IgD-negative memory B cell (primary cell): ENCODE data around the gene CELF4. TPM values are rescaled to one million over a fixed set of nuclear protein-coding genes. Genes with fewer than 3 reads are reported as not detected.

Experiments
- H3K27ac Mint-ChIP-seq, 3 donors: one replicate each; pipeline ENCODE4 v1.8.0; 2020 to 2022; ENCODE audit warnings: mild to moderate bottlenecking in 3 of 3, mixed read lengths in 3 of 3, moderate library complexity in 1 of 3
- H3K27me3 Mint-ChIP-seq: one replicate; pipeline ENCODE4 v1.8.0; 2021; ENCODE audit warnings: mixed read lengths
- H3K36me3 Mint-ChIP-seq: one replicate; pipeline ENCODE4 v1.8.0; 2020; ENCODE audit warnings: mild to moderate bottlenecking, mixed read lengths
- H3K4me1 Mint-ChIP-seq, 3 donors: one replicate each; pipeline ENCODE4 v1.8.0; 2020 to 2022; ENCODE audit warnings: mixed read lengths in 3 of 3, mild to moderate bottlenecking in 1 of 3
- H3K4me3 Mint-ChIP-seq, 4 donors: one replicate each; pipeline ENCODE4 v1.8.0; 2020 to 2022; ENCODE audit warnings: mild to moderate bottlenecking in 4 of 4, mixed read lengths in 4 of 4, moderate library complexity in 3 of 4
- H3K9me3 Mint-ChIP-seq, 3 donors: one replicate each; pipeline ENCODE4 v1.8.0; 2020 to 2021; ENCODE audit warnings: mixed read lengths in 3 of 3, mild to moderate bottlenecking in 1 of 3
- polyA plus RNA-seq: library from polyadenylated mRNA; unstranded; fragments of 300-500 nt; fragmentation: Illumina TruSeq; gene quantifications from one replicate; pipeline ENCODE4 v1.2.3, GENCODE V29; 2021

The CELF4 gene
- polyA plus RNA-seq, 1 donor from 2014 or later, result 0.21 TPM

- H3K36me3 Mint-ChIP-seq, result no peaks in the 10 kb centered on the region
- H3K27ac Mint-ChIP-seq, result no peak overlapping the region
- no peak overlapping the region for H3K4me3 Mint-ChIP-seq
- H3K4me1 Mint-ChIP-seq, result no peaks in the 10 kb centered on the region
- H3K27me3 Mint-ChIP-seq, result peaks cover 5% of the 10 kb centered on the region
- peaks cover 0 to 2% (median 0%) of the 10 kb centered on the region in 3 donors for H3K9me3 Mint-ChIP-seq
Measured at GRCh38 chr18:37438417-37439180, 127.0 kb downstream of the CELF4 start.

GRCh38 chr18:37435996-37436395, 129.6 kb downstream of the CELF4 start:
- Mint-ChIP-seq H3K4me1 (no peaks in the 10 kb centered on the region), H3K4me3 (no peak overlapping the region), H3K27me3 (peaks cover 5% of the 10 kb centered on the region), H3K36me3 (no peaks in the 10 kb centered on the region), H3K27ac (no peak overlapping the region), H3K9me3 (no peaks in the 10 kb centered on the region)

- Mint-ChIP-seq H3K27me3 (peaks cover 5% of the 10 kb centered on the region), H3K36me3 (no peaks in the 10 kb centered on the region), H3K4me1 (no peaks in the 10 kb centered on the region), H3K4me3 (no peak overlapping the region), H3K9me3 (no peaks in the 10 kb centered on the region), H3K27ac (no peak overlapping the region)
Measured at GRCh38 chr18:37435150-37435867, 130.3 kb downstream of the CELF4 start.

- Mint-ChIP-seq H3K4me1 (no peaks in the 10 kb centered on the region), H3K27ac (no peak overlapping the region), H3K4me3 (peak overlapping the region in 1 of 4 donors; percentile 31), H3K27me3 (peaks cover 5% of the 10 kb centered on the region), H3K9me3 (no peaks in the 10 kb centered on the region), H3K36me3 (no peaks in the 10 kb centered on the region)
Measured at GRCh38 chr18:37434161-37434860, 131.3 kb downstream of the CELF4 start.

GRCh38 chr18:37432436-37433195, 133.0 kb downstream of the CELF4 start:
- H3K36me3 Mint-ChIP-seq, result no peaks in the 10 kb centered on the region
- H3K9me3 Mint-ChIP-seq, result no peaks in the 10 kb centered on the region
- H3K4me1 Mint-ChIP-seq, result no peaks in the 10 kb centered on the region
- no peak overlapping the region for H3K27ac Mint-ChIP-seq
- peaks cover 5% of the 10 kb centered on the region for H3K27me3 Mint-ChIP-seq
- no peak overlapping the region for H3K4me3 Mint-ChIP-seq

- Mint-ChIP-seq H3K4me1 (no peaks in the 10 kb centered on the region), H3K4me3 (no peak overlapping the region), H3K36me3 (no peaks in the 10 kb centered on the region), H3K27me3 (peaks cover 3% of the 10 kb centered on the region), H3K9me3 (no peaks in the 10 kb centered on the region), H3K27ac (no peak overlapping the region)
Measured at GRCh38 chr18:37430357-37431076, 135.1 kb downstream of the CELF4 start.

- Mint-ChIP-seq H3K36me3 (no peaks in the 10 kb centered on the region), H3K27me3 (no peaks in the 10 kb centered on the region), H3K4me3 (no peak overlapping the region), H3K9me3 (no peaks in the 10 kb centered on the region), H3K4me1 (no peaks in the 10 kb centered on the region), H3K27ac (no peak overlapping the region)
Measured at GRCh38 chr18:37429791-37430190, 135.8 kb downstream of the CELF4 start.

GRCh38 chr18:37428288-37428974, 137.2 kb downstream of the CELF4 start:
- Mint-ChIP-seq H3K36me3 (no peaks in the 10 kb centered on the region), H3K4me1 (no peaks in the 10 kb centered on the region)

GRCh38 chr18:37426586-37426985, 139.0 kb downstream of the CELF4 start:
- H3K9me3 Mint-ChIP-seq, result no peaks in the 10 kb centered on the region

More at GRCh38 chr18:37428288-37428974, 137.2 kb downstream of the CELF4 start:
- Mint-ChIP-seq H3K4me3 (no peak overlapping the region), H3K27ac (no peak overlapping the region), H3K9me3 (no peaks in the 10 kb centered on the region), H3K27me3 (no peaks in the 10 kb centered on the region)

GRCh38 chr18:37425222-37425621, 140.4 kb downstream of the CELF4 start:
- peaks cover 2% of the 10 kb centered on the region for H3K36me3 Mint-ChIP-seq
- peaks cover 2% of the 10 kb centered on the region for H3K27me3 Mint-ChIP-seq
- H3K4me1 Mint-ChIP-seq, result no peaks in the 10 kb centered on the region
- H3K9me3 Mint-ChIP-seq, result no peaks in the 10 kb centered on the region
- no peak overlapping the region for H3K4me3 Mint-ChIP-seq
- H3K27ac Mint-ChIP-seq, result no peak overlapping the region

More at GRCh38 chr18:37426586-37426985, 139.0 kb downstream of the CELF4 start:
- no peaks in the 10 kb centered on the region for H3K4me1 Mint-ChIP-seq
- H3K4me3 Mint-ChIP-seq, result no peak overlapping the region
- H3K36me3 Mint-ChIP-seq, result no peaks in the 10 kb centered on the region
- H3K27ac Mint-ChIP-seq, result no peak overlapping the region
- no peaks in the 10 kb centered on the region for H3K27me3 Mint-ChIP-seq

GRCh38 chr18:37424507-37424906, 141.1 kb downstream of the CELF4 start:
- Mint-ChIP-seq H3K9me3 (no peaks in the 10 kb centered on the region), H3K36me3 (peaks cover 2% of the 10 kb centered on the region), H3K27ac (no peak overlapping the region), H3K4me3 (no peak overlapping the region), H3K27me3 (peaks cover 2% of the 10 kb centered on the region), H3K4me1 (no peaks in the 10 kb centered on the region)

GRCh38 chr18:37422596-37422995, 143.0 kb downstream of the CELF4 start:
- peaks cover 2% of the 10 kb centered on the region for H3K36me3 Mint-ChIP-seq
- no peak overlapping the region for H3K27ac Mint-ChIP-seq
- H3K27me3 Mint-ChIP-seq, result peaks cover 5% of the 10 kb centered on the region
- H3K9me3 Mint-ChIP-seq, result no peaks in the 10 kb centered on the region
- no peaks in the 10 kb centered on the region for H3K4me1 Mint-ChIP-seq
- H3K4me3 Mint-ChIP-seq, result no peak overlapping the region

- Mint-ChIP-seq H3K4me3 (no peak overlapping the region), H3K36me3 (peaks cover 2% of the 10 kb centered on the region), H3K27me3 (peaks cover 5% of the 10 kb centered on the region), H3K27ac (no peak overlapping the region), H3K9me3 (no peaks in the 10 kb centered on the region), H3K4me1 (no peaks in the 10 kb centered on the region)
Measured at GRCh38 chr18:37422116-37422515, 143.5 kb downstream of the CELF4 start.
